HG02678 (cell line): ENCODE measurements around the gene PRKAA1.
"Not testable (repeated sequence)": the region's sequence is repeated elsewhere in the genome, so short reads cannot be mapped to it uniquely, and the experiment has no call there.

ENCODE experiments used
- ATAC-seq: cut with Tn5 transposase; IDR thresholded peaks from one replicate; pipeline ENCODE4 v1.9.1; 2021; ENCODE audit warnings: mild to moderate bottlenecking, moderate library complexity; ENCODE audit not compliant: unreplicated experiment

PRKAA1 gene

GRCh38 chr5:40826489-40827187 is 28.5 kb upstream of the PRKAA1 start:
- ATAC-seq, result no peak

GRCh38 chr5:40825461-40826043 is 27.4 kb upstream of the PRKAA1 start:
- ATAC-seq, result not testable (repeated sequence)

GRCh38 chr5:40823459-40823858 is 25.3 kb upstream of the PRKAA1 start:
- ATAC-seq, result no peak

GRCh38 chr5:40813698-40814281 is 15.6 kb upstream of the PRKAA1 start:
- no peak for ATAC-seq

- ATAC-seq, result no peak
Measured at GRCh38 chr5:40812125-40812524, 14.0 kb upstream of the PRKAA1 start.

- ATAC-seq, result no peak
Measured at GRCh38 chr5:40801771-40802562, 3.8 kb upstream of the PRKAA1 start.

GRCh38 chr5:40799258-40799657 is 1.1 kb upstream of the PRKAA1 start:
- no peak for ATAC-seq

GRCh38 chr5:40798801-40799210 is 632 bp upstream of the PRKAA1 start:
- ATAC-seq, result no peak

- ATAC-seq, result peak; percentile 37
Measured at GRCh38 chr5:40797273-40798011, 732 bp downstream of the PRKAA1 start.

- no peak for ATAC-seq
Measured at GRCh38 chr5:40796487-40796889, 1.7 kb downstream of the PRKAA1 start.

GRCh38 chr5:40794877-40795276 is 3.3 kb downstream of the PRKAA1 start:
- not testable (repeated sequence) for ATAC-seq

GRCh38 chr5:40794340-40794739 is 3.8 kb downstream of the PRKAA1 start:
- not testable (repeated sequence) for ATAC-seq

- not testable (repeated sequence) for ATAC-seq
Measured at GRCh38 chr5:40792691-40793090, 5.5 kb downstream of the PRKAA1 start.

- no peak for ATAC-seq
Measured at GRCh38 chr5:40791715-40792139, 6.4 kb downstream of the PRKAA1 start.

GRCh38 chr5:40790947-40791593 is 7.1 kb downstream of the PRKAA1 start:
- ATAC-seq, result no peak

- not testable (repeated sequence) for ATAC-seq
Measured at GRCh38 chr5:40788941-40789340, 9.2 kb downstream of the PRKAA1 start.

- no peak for ATAC-seq
Measured at GRCh38 chr5:40787986-40788385, 10.2 kb downstream of the PRKAA1 start.

GRCh38 chr5:40786664-40787063 is 11.5 kb downstream of the PRKAA1 start:
- not testable (repeated sequence) for ATAC-seq

- no peak for ATAC-seq
Measured at GRCh38 chr5:40784916-40785315, 13.3 kb downstream of the PRKAA1 start.

- ATAC-seq, result no peak
Measured at GRCh38 chr5:40784027-40784653, 14.0 kb downstream of the PRKAA1 start.
